Measurements from ENCODE around the gene POGK.
"Not testable (repeated sequence)": the region's sequence is repeated elsewhere in the genome, so short reads cannot be mapped to it uniquely, and the experiment has no call there.

The POGK gene

DNA sequence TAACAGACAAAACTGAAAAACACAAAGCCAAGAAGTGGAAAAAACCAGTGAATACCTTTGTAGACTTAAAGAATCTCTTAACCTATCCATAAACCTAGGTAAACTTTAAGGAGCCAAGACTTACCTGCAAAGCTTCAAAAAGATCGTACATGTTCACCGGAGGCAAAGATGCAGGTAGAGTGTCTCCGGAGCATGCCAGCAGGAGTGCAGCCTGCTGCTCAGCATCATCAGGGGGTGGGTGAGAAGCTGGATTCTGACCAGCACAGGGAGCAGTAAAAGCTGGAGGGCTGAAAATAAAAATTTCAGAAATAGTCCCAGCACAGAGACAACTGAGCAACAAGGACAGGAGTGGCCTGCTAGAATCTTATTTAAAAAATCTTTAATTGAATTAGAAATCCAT is 18.7 kb downstream of the POGK start:
- DNase-seq, result no peak

DNA sequence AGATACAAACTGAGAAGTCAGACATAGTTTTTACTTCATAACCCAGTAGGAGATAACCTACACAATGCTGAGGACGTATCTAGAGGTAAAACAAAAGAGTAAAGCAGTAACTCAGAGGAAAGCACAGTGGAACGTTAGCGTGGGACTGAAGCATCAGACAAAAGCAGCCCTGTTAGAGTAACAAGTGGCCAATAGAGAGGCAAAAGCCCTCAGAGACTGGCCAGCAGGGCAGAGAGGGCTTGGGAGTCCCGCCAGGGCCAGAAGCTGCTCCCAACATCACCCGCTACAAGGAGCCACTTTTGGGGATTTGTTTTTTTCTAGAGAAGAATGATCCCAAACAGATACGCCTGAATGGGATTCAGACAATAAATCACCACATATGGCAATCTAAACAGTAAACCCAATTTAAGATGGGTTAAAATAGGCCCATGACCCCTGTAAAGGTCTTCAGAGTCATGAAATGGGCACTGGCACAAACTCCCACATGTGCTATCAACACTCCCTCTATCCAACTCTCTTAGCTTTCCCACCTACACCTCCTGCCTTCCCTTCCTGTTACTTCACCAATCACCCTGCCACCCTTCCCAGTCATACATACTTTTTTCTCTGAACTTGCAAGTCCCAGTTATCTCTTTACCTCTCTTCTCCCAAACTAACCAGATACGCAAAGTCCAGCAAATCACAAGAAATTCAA is 19.6 kb downstream of the POGK start:
- DNase-seq, result no peak

DNA sequence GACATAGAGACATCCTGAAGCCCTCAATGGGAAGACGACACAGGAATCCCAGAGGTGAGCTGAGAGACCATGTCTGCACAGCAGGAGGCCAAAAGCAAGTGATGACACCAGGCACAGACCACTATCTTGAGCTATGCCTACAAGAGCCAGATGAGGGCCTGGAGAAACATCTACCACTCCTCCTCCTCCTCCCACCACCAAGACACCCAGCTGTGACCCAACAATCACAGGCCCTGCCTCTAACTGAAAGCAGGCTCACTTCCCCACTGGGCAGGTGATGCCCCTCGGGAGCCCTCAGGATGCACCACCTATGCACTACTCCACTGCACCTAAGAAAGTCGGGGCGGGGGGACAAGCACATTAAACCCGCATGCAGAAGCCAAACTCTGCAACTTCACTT is 20.3 kb downstream of the POGK start:
- no peak for DNase-seq

DNA sequence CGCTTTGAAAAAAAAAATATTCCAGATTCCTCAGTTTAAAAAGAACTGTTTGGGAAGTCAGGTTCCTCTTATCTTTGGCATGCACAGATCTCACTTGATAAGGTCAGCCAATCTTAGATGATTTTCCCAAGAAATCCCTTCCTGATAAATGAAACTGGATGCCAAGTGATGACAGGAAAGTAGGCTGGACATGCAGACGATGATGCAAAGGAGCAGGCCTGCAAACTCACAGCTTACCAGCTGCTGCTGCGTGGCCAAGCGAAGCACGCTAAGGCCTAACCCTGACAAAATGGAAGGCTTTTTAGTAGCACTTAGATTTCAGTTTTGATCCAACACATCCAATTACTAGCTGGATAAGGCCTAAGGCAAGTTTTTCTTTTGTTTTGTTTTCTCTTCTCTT is 26.7 kb downstream of the POGK start:
- no peak for DNase-seq

DNA sequence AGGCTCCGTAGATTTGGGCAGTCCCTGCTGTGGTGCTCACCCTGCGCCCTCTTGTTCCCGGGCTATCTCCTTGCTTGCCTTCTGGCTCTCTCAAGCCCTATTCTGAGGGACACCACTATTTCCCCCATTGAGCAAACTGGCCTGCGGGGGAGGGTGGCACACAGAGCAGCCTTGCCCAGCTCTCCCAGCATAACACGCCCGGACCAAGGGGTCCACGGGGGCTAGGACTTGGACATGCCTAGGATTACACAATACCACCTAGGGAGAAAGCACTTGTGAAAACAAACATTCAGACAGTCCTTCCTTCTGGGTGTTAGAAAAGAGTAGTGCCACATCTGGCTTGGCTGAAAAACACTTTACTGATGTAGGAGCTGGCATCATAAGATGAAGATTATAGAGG is 29.4 kb downstream of the POGK start:
- no peak for DNase-seq

DNA sequence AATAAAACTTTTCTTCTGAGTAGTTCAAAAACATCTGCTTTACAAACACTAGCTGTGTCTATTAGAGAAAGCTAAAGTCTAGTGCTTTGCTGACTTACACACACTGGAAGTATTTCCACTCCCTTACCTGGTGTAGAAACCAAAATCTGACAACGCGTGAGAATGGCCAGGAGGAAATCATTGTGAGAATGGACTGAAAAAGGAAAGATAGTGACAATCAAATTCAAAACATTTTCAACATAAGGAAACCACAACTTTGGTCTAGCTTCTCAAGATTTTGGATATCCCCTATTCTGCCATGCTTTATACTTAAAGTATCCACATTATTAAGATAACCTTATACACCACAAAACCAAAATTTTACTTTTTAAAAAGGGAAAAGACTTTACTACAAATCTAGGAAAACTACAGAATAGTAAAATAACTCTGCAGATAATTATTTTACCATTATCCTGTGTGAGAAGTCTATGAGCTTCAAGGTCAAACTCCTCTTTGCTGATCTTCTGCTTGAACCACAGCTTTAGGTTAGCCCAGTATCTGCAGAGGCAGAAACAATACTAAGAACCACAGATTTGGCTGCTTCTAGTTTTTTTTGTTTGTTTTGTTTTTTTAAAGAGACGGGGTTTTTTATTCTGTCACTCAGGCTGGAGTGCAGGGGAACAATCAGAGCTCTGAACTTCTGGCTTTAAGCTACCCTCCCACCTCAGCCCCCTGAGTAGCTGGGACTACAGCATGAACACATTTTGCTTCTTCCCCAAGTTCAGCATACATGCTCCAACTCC is 30.2 kb downstream of the POGK start:
- DNase-seq, result no peak

DNA sequence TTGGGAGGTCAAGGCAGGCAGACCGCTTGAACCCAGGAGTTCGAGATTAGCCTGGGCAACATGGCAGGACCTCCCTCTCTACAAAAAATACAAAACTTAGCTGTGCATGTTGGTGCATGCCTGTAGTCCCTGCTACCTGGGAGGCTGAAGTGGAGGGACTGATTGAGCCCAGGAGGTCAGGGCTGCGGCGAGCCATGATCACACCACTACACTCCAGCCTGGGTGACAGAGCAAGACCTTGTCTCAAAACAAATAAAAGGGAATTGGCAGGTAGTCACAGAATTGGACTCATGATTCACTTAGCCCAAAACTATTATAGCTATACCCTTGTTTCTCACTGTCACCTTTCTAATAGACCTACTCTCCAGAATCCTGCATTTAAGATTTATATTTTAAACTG is 31.3 kb downstream of the POGK start:
- no peak for DNase-seq

DNA sequence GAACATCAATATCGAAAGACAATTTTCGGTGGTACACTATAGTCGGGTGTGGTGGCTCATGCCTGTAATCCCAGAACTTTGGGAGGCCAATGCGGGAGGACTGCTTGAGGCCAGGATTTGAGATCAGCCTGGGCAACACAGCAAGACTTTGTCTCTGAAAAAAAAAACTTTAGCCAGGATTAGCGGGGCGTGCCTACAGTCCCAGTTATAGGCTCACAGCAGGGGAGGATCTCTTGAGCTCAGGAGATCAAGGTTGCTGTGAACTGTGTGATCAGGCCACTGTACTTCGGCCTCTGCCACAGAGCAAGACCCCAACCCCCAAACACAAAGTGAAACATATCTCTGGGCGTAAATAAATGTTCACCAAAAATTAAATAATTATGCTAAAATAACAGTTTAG is 35.2 kb downstream of the POGK start:
- DNase-seq, result no peak

DNA sequence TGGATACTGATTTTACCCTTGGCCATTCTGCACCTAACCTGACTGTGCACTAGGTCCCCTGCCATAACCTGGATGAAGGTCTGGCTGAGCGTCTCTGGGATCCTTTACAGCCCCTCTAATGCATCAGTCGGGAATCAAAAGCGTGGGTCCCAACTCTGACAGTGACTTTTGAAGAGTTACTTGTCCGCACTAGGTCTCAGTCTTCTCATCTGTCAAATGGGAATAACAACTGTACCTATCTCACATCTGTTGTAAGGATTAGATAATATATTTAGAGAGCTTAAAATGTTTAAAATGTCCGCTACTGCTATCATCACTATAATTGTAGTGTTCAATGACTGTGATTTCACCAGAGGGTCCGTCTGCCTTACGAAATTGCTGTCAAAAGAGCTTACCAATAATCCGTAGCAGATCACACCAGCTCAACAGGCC is 36.0 kb downstream of the POGK start:
- DNase-seq, result no peak

DNA sequence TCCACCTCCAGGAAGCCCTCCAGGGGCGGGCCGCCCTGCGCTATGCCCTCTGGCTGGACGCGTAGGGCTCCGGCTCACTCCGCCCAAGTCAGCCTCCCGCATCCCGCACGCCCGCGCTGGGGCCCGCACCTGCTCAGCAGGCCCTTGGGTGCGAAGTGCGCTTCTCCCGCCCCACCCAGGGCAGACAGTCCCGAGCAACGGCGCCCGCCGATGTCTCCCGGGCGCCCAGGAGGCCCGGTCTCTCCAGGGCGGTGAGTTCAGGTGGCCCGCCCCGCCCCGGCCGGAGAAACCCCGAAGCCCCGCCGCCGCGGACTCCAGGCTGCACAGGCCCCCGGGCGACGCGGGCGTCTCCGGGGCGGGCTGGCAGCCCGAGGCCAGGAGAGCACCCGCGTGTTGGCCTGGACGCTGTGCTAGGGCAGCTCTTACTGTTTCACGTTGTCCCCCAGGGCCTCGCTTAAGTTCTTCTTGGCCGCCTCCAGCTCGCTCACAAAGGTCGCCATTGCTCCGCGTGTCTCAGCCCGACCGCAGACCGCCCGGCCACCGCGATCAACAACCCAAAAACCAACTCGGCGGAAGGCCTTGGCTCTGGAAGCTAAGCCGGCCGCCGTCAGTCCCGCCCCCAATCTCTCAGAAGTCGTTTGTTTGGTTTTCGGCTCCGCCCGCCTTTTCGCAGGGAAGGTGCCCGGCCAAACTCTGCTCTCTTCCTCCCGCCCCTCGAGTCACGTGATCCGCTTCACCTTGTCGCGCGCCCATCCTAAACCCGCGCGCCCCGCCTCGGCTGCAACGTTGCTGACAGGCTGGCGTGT is 36.7 kb downstream of the POGK start, which contains the start of gene TADA1:
Gene TADA1 (minus strand): TSS at position 531 of the 806 bp plus-strand sequence. CDS start 31 bp downstream, at position 500.
- DNase-seq, result peak; percentile 95 to 99 (median 98)

DNA sequence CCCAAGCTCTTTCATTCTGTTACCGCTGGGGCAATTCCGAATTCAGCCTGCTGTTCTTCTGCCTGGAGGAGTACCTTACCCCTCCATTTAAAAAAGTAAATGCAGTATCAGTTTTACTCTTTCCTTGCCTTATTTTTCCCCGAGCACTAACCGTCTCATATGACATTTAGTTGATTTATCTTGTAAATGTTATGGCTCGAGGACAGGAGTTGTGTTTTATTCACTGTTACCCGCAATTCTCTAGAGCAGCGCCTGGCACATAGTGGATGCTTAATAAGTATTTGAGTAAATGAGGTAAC is 37.2 kb downstream of the POGK start:
- no peak for DNase-seq

DNA sequence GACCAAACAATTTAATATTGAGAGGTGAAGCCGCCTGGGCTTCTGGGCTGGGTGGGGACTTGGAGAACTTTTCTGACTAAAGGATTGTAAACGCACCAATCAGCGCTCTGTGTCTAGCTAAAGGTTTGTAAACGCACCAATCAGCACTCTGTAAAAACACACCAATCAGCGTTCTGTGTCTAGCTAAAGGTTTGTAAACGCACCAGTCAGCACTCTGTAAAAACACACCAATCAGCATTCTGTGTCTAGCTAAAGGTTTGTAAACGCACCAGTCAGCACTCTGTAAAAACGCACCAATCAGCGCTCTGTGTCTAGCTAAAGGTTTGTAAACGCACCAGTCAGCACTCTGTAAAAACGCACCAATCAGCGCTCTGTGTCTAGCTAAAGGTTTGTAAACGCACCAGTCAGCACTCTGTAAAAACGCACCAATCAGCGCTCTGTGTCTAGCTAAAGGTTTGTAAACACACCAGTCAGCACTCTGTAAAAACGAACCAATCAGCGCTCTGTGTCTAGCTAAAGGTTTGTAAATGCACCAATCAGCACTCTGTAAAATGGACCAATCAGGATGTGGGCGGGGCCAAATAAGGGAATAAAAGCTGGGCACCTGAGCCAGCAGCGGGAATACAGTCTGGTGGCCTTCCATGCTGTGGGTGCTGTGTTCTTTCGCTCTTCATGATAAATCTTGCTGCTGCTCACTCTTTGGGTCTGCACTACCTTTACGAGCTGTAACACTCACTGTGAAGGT is 39.1 kb downstream of the POGK start:
- not testable (repeated sequence) for DNase-seq

DNA sequence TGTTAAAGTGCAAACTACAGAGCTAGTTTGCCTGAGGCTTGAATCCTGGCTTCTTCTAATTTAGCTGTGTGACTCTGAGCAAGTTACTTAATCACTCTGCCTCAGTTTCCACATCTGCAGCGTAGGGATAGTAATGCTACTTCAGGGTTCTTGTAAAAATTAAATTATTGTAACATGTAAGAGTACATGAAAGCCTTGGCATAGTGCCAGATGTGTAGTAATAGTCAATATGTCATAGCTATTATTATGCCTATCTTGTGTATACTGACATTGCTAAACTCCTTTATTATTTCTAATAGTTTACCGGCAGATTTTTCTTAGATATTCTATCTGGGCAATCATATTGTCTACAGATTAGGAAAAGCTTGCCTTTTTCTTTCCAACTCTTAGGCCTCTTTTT is 43.6 kb downstream of the POGK start:
- no peak for DNase-seq

DNA sequence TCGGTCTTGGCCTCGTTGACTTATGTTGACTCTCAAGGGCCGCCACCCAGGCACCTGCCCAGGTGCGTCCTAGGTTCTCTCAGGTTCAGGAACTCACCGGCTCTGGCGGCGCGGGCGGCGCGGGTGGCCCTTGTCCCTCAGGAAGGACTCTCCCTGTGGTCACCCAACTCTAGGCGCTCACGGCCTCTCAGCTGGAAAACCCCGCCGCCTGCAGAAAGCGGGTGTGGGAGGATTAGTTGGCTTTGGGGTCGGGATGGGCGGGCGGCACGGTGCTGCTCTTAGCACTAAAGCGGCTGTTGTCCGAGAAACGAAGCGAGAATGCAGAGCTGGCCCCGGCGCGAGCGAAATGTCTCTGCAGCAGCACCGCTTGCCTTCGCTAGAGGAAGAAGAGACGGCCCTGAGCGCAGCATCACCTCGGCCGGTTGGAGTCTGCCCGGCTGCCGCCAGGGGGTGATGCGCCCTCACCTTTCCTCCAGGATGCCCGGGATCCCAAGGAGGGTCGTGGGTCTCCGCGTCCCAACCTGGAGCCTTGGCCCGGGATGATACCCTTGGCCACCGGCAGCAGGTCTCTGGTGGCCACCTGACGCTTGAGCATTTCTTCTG is 44.9 kb downstream of the POGK start:
- peak in 3 of 5 donors; percentile 2 to 17 (median 4) for DNase-seq

DNA sequence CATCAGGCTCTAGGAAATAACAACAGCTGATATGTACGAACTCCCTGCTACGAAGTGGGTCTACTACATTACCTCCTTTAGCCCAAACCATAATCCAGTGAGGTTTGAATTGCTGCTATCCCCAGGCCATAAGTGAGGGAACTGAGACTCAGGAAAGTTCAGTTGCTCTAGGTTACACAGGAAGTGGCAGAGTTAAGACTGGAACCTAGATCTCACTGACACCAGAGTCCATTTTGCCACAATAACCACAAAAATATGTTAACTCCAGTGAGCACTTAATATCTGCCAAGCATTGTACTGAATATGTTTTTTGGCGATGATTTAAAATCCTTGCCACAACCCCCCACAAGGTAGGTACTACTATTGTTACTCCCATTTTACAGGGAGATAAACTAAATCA is 45.7 kb downstream of the POGK start:
- no peak for DNase-seq

DNA sequence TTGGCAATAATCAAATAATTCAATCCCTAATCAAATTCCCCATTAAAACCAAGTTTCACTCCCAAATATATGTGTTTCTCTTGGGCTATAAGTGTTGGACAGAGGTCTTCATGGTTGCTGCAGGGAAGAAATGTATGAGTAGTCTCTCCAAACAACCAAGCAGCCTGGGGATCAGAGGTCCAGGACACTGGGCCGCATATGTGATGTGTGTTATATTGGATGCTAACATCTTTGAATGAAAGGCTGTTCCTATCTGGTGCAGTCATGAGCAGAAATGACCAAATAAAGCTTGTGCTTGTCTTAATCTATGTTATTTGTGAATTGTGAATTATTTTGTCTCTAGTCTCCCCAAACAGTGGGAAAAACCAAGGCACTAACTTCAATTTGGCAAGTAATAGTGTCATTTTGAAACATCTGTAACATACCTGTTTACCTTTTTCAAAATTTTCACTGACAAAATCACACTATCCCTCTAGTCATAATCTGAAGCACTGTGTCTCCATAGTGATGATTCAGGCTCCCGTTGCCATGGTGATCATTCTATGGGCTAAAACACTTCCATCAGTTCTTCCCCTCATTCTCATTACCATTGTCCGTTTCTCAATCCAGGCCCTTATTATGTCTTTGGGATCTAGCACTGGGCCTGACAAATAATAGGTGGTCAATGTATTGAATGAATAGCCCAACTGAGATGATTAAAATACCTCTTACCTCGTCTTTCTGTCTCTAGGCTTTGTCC is 49.3 kb downstream of the POGK start:
- no peak for DNase-seq

DNA sequence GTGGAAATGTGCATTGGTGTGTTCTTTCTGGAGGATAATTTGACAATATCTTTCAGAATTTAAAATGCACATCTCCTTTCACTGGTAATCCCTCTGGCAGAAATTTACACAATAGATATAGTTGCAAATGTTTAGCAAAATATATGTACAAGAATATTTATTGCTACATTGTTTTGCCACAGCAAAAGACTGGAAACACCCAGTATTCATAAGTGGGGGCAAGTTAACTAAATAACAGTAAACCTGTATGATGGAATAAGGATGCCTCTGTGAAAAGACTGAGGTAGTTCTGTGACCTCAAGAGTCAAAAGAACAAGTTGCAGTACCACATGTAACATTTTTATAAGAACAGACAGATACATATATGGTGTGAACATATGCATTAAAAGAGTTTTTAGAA is 50.5 kb downstream of the POGK start:
- DNase-seq, result no peak

DNA sequence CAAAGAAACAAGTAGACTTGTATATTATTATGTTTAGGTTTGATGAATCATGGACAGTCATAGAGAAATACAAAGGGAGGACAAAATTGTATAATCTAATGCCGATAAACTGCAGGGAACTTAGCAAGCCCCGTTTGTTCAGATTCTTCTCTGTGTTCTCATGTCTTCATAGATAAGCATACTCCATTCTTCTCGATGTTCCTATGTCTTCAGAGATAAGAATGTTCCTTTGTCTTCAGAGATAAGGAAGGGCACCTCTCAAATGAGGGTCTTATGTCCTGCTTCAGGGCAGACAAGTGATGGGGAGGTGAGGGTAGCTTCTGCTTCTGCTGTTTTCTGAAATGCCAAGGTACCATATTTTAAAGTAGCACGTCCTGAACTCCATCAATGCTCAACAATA is 56.5 kb downstream of the POGK start:
- DNase-seq, result no peak

DNA sequence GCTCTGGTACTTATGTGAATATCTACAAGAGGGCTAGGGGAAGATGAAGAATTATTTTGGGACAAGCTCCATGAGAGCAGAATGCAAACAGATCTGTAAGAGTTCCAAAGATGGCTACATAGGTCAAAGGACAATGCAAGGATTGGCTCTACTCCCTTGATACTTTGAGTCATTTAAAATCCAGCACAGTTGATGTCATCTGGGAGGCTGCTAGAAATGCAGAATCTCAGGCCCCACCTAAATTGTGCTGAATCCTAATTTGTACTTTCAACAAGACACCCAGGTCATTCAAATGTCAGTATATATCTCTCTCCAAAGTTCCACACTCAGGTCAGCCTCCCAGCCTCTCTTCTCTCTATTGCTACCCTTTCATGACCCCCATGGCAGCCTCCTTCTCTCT is 60.5 kb downstream of the POGK start:
- DNase-seq, result no peak

DNA sequence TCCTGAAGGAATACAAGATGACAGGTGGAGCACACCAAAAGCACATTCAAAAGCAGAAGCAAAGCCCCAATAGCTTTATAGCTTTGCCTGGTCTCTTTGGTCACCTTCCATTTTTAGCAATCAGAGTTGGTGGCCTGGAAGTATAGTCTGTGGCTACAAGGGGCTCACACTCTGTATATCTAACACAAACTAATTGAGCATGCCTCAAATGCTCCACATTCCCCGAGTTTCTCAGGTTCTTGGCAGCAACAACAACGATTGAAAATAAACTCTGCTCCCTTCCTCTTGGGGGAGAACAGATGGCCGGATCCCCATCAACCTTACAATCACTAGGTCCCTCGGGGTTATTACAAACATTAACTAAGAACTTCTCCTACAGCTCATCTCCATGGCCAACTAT is 61.7 kb downstream of the POGK start:
- no peak for DNase-seq

DNA sequence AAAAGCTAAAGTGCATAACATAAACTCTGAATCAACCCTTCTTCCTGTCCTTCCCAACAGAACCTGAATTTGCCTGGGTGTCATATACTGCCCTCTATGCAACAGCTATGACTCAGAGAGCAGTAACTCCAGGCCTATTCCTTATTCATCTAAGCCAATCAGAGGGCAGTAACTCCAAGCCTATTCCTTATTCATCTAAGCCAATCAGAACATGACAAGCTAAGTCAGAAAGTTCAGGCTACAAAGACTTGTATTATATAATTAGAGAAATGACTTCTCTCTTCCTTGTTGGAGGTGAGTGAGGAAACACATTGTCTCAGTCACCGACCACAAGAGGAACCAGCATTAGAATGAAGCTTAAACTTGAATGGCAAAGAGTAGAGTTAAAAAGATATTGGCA is 63.0 kb downstream of the POGK start:
- no peak for DNase-seq

DNA sequence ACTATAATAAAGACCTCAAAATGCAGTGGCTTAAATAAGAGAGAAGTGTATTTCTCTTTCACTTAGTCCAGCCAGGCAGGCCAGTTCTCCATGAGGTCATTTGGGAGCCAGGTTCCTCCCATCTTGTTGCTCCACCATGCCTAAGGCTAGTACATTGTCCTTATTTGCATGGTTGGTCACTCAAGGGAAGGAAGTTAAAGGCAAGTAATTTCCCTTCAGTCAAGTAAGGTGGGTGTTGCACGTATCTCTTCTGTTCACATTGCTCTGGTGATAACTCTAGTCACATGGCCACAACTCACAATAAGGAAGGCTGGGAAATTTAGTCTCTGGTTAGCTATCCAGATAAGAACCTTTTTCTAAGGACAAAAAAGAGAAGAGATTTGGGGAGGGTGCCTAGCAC is 64.0 kb downstream of the POGK start:
- no peak for DNase-seq
